Upper lobe of right lung (tissue), 1 donor: ENCODE data around the gene EPN3. TPM values are rescaled to one million over a fixed set of nuclear protein-coding genes. Genes with fewer than 3 reads are reported as not detected.

Experiments
- ATAC-seq: fragments of 200-7000 bp; cut with Tn5 transposase; one replicate; pipeline ENCODE4 v1.9.1; 2020; ENCODE audit warnings: mild to moderate bottlenecking, moderate library complexity
- DNase-seq: peaks from one replicate; pipeline ENCODE4 v3.0.0-alpha.2; 2020
- H3K27ac ChIP-seq: fragments of 200-600 bp; one replicate; pipeline ENCODE4 v1.8.0; 2022
- H3K27me3 ChIP-seq: fragments of 200-600 bp; one replicate; pipeline ENCODE4 v1.8.0; 2022; ENCODE audit warnings: mild to moderate bottlenecking
- H3K36me3 ChIP-seq: fragments of 200-600 bp; one replicate; pipeline ENCODE4 v1.8.0; 2022
- H3K4me1 ChIP-seq: fragments of 200-600 bp; one replicate; pipeline ENCODE4 v1.8.0; 2022
- H3K4me3 ChIP-seq: fragments of 200-600 bp; one replicate; pipeline ENCODE4 v1.8.0; 2022; ENCODE audit warnings: mild to moderate bottlenecking
- H3K9me3 ChIP-seq: fragments of 200-600 bp; one replicate; pipeline ENCODE4 v1.8.0; 2022
- intact Hi-C: fragments of 100-400 bp; cut with DNase I; formaldehyde crosslinking; loops from one replicate; pipeline ENCODE4 v1.11.0; 2022
- total RNA-seq: library from RNA; stranded (reverse); fragmentation: NEBNext Ultra II Directional; extraction: Animal tissue kit (Norgen Biotek cat#: 25700); gene quantifications from one replicate; pipeline ENCODE4 v1.2.1, GENCODE V29; 2021
- TF ChIP-seq, protein P1 (sequence below): fragments of 200-600 bp; IDR thresholded peaks from one replicate; pipeline ENCODE4 v1.8.0; 2022; ENCODE audit warnings: antibody characterized with exemption
- donor health status: DM: no; HTN: yes; CAD: no; lungs with severe emphysema.

The EPN3 gene
- total RNA-seq, 1 donor from 2014 or later = 0.09 TPM

DNA sequence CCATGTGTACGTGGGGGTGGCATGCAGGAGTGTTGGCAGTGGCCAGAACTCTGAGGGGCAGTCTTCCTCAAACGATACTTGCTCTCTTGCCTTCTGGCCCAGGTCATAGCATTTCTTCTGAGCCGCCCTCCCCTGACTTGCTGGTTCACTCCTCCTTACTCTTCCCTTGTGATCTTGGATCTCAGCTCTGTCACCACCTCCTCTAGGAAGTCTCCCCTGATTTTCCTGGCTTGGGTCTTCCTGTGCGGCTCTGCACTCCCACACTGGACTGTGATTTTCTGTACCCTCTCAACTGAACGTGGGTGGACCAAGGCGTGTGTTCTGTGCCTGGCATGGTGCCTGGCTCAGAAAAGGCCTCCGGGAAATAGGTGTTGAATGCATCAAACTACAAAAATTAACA, 2.9 kb downstream of the EPN3 start:
- H3K4me1 ChIP-seq = peaks cover 17% of the 10 kb centered on the region
- ATAC-seq (no peak), DNase-seq (no peak)
- peaks cover 21% of the 10 kb centered on the region for H3K27me3 ChIP-seq
- H3K4me3 ChIP-seq = no peak overlapping the region
- TF ChIP-seq, protein P1, sequence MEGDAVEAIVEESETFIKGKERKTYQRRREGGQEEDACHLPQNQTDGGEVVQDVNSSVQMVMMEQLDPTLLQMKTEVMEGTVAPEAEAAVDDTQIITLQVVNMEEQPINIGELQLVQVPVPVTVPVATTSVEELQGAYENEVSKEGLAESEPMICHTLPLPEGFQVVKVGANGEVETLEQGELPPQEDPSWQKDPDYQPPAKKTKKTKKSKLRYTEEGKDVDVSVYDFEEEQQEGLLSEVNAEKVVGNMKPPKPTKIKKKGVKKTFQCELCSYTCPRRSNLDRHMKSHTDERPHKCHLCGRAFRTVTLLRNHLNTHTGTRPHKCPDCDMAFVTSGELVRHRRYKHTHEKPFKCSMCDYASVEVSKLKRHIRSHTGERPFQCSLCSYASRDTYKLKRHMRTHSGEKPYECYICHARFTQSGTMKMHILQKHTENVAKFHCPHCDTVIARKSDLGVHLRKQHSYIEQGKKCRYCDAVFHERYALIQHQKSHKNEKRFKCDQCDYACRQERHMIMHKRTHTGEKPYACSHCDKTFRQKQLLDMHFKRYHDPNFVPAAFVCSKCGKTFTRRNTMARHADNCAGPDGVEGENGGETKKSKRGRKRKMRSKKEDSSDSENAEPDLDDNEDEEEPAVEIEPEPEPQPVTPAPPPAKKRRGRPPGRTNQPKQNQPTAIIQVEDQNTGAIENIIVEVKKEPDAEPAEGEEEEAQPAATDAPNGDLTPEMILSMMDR = no peak
- intact Hi-C loops = no loop called here
- H3K36me3 ChIP-seq = no peaks in the 10 kb centered on the region
- no peaks in the 10 kb centered on the region for H3K9me3 ChIP-seq
- no peak overlapping the region for H3K27ac ChIP-seq

- Histone ChIP-seq H3K27me3 (peaks cover 15% of the 10 kb centered on the region), H3K4me1 (peaks cover 25% of the 10 kb centered on the region), H3K27ac (no peak overlapping the region), H3K4me3 (no peak overlapping the region), H3K36me3 (no peaks in the 10 kb centered on the region), H3K9me3 (no peaks in the 10 kb centered on the region)
- TF ChIP-seq, protein P1 = no peak
- intact Hi-C loops = no loop called here
- DNase-seq (no peak), ATAC-seq (no peak)
Measured at GRCh38 chr17:50536683-50537646, 4.4 kb downstream of the EPN3 start.

- Histone ChIP-seq H3K4me1 (peaks cover 25% of the 10 kb centered on the region), H3K27ac (no peak overlapping the region), H3K4me3 (no peak overlapping the region), H3K36me3 (no peaks in the 10 kb centered on the region), H3K27me3 (peaks cover 5% of the 10 kb centered on the region), H3K9me3 (no peaks in the 10 kb centered on the region)
- ATAC-seq (no peak), DNase-seq (no peak)
- TF ChIP-seq, protein P1 = no peak
- intact Hi-C loops = no loop called here
Measured at GRCh38 chr17:50537721-50538548, 5.4 kb downstream of the EPN3 start.

DNA sequence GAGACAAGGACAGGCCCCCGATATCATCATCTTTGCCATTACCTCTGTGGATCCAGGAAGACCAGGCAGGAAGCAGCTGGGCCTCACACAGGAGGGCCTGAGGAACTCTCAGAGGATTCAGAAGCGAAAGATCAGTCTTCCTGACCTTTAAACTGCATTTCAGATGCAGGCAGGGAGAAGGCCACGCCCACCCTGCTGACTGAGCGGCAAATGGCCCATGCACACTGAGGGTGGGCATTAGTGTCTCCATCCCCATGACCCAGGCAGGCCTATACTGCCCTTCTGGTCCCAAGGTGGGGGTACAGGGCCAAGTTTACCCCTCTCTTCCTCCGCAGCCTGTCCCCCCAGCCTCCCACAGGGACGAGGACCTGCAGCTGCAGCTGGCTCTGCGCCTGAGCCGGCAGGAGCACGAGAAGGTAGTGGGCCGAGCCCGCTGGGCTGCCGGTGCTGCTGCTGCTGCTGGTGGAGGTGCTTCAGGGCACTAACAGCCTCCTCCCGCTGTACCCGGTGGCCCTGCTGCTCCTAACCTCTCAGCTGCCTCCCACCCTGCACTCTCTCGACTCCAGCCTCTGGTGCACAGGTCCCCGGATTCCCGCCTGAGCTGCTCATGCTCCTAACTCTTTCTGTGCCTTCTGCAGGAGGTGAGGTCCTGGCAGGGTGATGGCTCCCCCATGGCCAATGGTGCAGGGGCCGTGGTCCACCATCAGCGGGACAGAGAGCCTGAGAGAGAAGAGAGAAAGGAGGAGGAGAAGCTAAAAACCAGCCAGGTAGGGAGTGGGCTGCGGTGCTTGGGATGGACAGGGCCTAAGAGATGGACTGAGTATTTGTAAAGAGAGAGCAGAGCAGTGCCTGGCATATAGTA, 6.2 kb downstream of the EPN3 start:
- no peaks in the 10 kb centered on the region for H3K9me3 ChIP-seq
- H3K4me3 ChIP-seq = no peak overlapping the region
- H3K27me3 ChIP-seq = no peaks in the 10 kb centered on the region
- no peak overlapping the region for H3K27ac ChIP-seq
- no peak for DNase-seq
- H3K36me3 ChIP-seq = no peaks in the 10 kb centered on the region
- TF ChIP-seq, protein P1 = no peak
- H3K4me1 ChIP-seq = peaks cover 24% of the 10 kb centered on the region
- no peak for ATAC-seq
- intact Hi-C loops = no loop called here
